H1 (cell line): ENCODE measurements around the gene MAPK8IP3. TPM values are rescaled to one million over a fixed set of nuclear protein-coding genes. Genes with fewer than 3 reads are reported as not detected.

Experiments used
- CTCF ChIA-PET: fragments of 300-600 bp; sonication (Branson Sonifier 250); formaldehyde crosslinking; loops from one replicate; lab custom pipeline; 2021; ENCODE audit not compliant: partially characterized antibody; lab: Charles Lee
- POLR2A ChIA-PET: fragments of 300-600 bp; sonication (Branson Sonifier 250); formaldehyde crosslinking; loops from one replicate; lab custom pipeline; 2021; ENCODE audit warnings: inconsistent platforms; ENCODE audit not compliant: partially characterized antibody; lab: Charles Lee
- DNase-seq, 2 experiments: peaks; one replicate each; pipeline versions ENCODE4 v3.0.0 to v3.0.0-alpha.2; 2010 to 2022; ENCODE audit warnings: low spot score in 2 of 2, low read depth in 1 of 2, mixed read lengths in 1 of 2
- FAIRE-seq: peaks from 2 replicates; lab custom pipeline; 2011; peaks lifted over from hg19 to GRCh38; lab: Jason Lieb, UNC
- H2AFZ ChIP-seq: 2 replicates; pipeline ENCODE4 v1.8.1; 2012; ENCODE audit warnings: low read length, inconsistent platforms
- H2AK5ac ChIP-seq: 2 replicates; pipeline ENCODE4 v1.6.1; 2013; ENCODE audit warnings: low read depth, low read length
- H2BK120ac ChIP-seq: replicated peaks from 2 replicates; pipeline ENCODE3; 2013; ENCODE audit warnings: low read depth, low read length, inconsistent platforms
- H2BK12ac ChIP-seq: 2 replicates; pipeline ENCODE4 v1.6.1; 2013; ENCODE audit warnings: low read depth, low read length
- H2BK15ac ChIP-seq: 2 replicates; pipeline ENCODE4 v1.6.1; 2013; ENCODE audit warnings: low read length
- H2BK20ac ChIP-seq: 2 replicates; pipeline ENCODE4 v1.6.1; 2013; ENCODE audit warnings: low read length
- H2BK5ac ChIP-seq: 2 replicates; pipeline ENCODE4 v1.6.1; 2013; ENCODE audit warnings: low read depth, low read length
- H3K14ac ChIP-seq: 2 replicates; pipeline ENCODE4 v1.6.1; 2013; ENCODE audit warnings: inconsistent platforms; ENCODE audit not compliant: insufficient read length
- H3K18ac ChIP-seq: 2 replicates; pipeline ENCODE4 v1.6.1; 2013; ENCODE audit warnings: low read length; ENCODE audit errors: extremely low read depth
- H3K23ac ChIP-seq: 2 replicates; pipeline ENCODE4 v1.6.1; 2013; ENCODE audit warnings: inconsistent platforms; ENCODE audit not compliant: insufficient read length
- H3K23me2 ChIP-seq: 2 replicates; pipeline ENCODE4 v1.6.1; 2013; ENCODE audit warnings: low read depth, low read length
- H3K27ac ChIP-seq: 2 replicates; pipeline ENCODE4 v1.6.1; 2011; ENCODE audit warnings: low read depth, low read length, inconsistent platforms
- H3K27me3 ChIP-seq, 4 experiments: replicated peaks in 1 of 4; 1 replicate in 1 of 4; 2 replicates in 3 of 4; pipeline versions ENCODE4 v1.6.1 to v1.8.1; 2011 to 2013; ENCODE audit warnings: low read length in 3 of 4, mild to moderate bottlenecking in 3 of 4, inconsistent platforms in 2 of 4, mixed read lengths in 2 of 4, moderate library complexity in 1 of 4; ENCODE audit not compliant: control insufficient read depth in 3 of 4, insufficient read depth in 3 of 4; ENCODE audit errors: extremely low read depth in 1 of 4
- H3K36me3 ChIP-seq, 4 experiments: 2 replicates each; pipeline versions ENCODE4 v1.6.1 to v1.8.1; 2011 to 2013; ENCODE audit warnings: mild to moderate bottlenecking in 4 of 4, low read length in 3 of 4, moderate library complexity in 2 of 4, control low read depth in 1 of 4, inconsistent platforms in 1 of 4; ENCODE audit not compliant: insufficient read depth in 4 of 4, control insufficient read depth in 2 of 4
- H3K4ac ChIP-seq: replicated peaks from 2 replicates; pipeline ENCODE3; 2013; ENCODE audit warnings: low read length, low read depth, mixed read lengths, inconsistent platforms; ENCODE audit not compliant: insufficient read length
- H3K4me1 ChIP-seq, 4 experiments: replicated peaks in 1 of 4; 1 replicate in 1 of 4; 2 replicates in 3 of 4; pipeline versions ENCODE4 v1.6.1 to v1.8.1; 2011 to 2013; ENCODE audit warnings: low read length in 3 of 4, inconsistent platforms in 2 of 4, mixed read lengths in 1 of 4; ENCODE audit not compliant: insufficient read depth in 4 of 4, control insufficient read depth in 3 of 4
- H3K4me2 ChIP-seq, 2 experiments: 2 replicates each; pipeline versions ENCODE4 v1.6.1 to v1.8.1; 2011 to 2013; ENCODE audit warnings: low read depth in 2 of 2, low read length in 2 of 2, control low read depth in 1 of 2, inconsistent platforms in 1 of 2, mild to moderate bottlenecking in 1 of 2; ENCODE audit not compliant: insufficient read depth in 1 of 2
- H3K4me3 ChIP-seq, 4 experiments: fragments of 200-600, 300-600 bp in 1 of 4; sonication (generic), shearing (Covaris generic), sonication (Bioruptor Twin) in 1 of 4; 2 replicates each; pipeline versions ENCODE4 v1.5.1 to v1.8.1; 2011 to 2016; ENCODE audit warnings: low read length in 4 of 4, low read depth in 3 of 4, control low read depth in 2 of 4, inconsistent platforms in 2 of 4, mild to moderate bottlenecking in 2 of 4, mixed read lengths in 1 of 4, moderate library complexity in 1 of 4; ENCODE audit not compliant: insufficient read depth in 2 of 4; ENCODE audit errors: extremely low read depth in 1 of 4
- H3K56ac ChIP-seq: replicated peaks from 2 replicates; pipeline ENCODE3; 2013; ENCODE audit warnings: low read depth, mild to moderate bottlenecking, mixed read lengths, low read length, inconsistent platforms; ENCODE audit not compliant: insufficient read length
- H3K79me1 ChIP-seq: 2 replicates; pipeline ENCODE4 v1.6.1; 2013; ENCODE audit warnings: low read depth, low read length, control low read depth
- H3K79me2 ChIP-seq, 2 experiments: 2 replicates each; pipeline versions ENCODE4 v1.6.1 to v1.8.1; 2012 to 2013; ENCODE audit warnings: low read length in 2 of 2, mild to moderate bottlenecking in 2 of 2, inconsistent platforms in 1 of 2; ENCODE audit not compliant: insufficient read depth in 2 of 2, control insufficient read depth in 1 of 2
- H3K9ac ChIP-seq, 4 experiments: replicated peaks in 1 of 4; 1 replicate in 1 of 4; 2 replicates in 3 of 4; pipeline versions ENCODE4 v1.6.1 to v1.8.1; 2011 to 2013; ENCODE audit warnings: low read depth in 3 of 4, low read length in 3 of 4, control low read depth in 2 of 4, mild to moderate bottlenecking in 2 of 4, moderate library complexity in 2 of 4, inconsistent platforms in 1 of 4; ENCODE audit errors: extremely low read depth in 1 of 4
- H3K9me3 ChIP-seq, 2 experiments: 2 replicates each; pipeline versions ENCODE4 v1.6.1 to v1.8.1; 2012 to 2013; ENCODE audit warnings: mild to moderate bottlenecking in 2 of 2, moderate library complexity in 2 of 2, control low read depth in 1 of 2, inconsistent platforms in 1 of 2, low read depth in 1 of 2, low read length in 1 of 2, mixed read lengths in 1 of 2; ENCODE audit not compliant: insufficient read depth in 2 of 2
- H4K20me1 ChIP-seq, 2 experiments: replicated peaks in 1 of 2; 2 replicates each; pipeline versions ENCODE3 to v1.8.1; 2011 to 2013; ENCODE audit warnings: inconsistent platforms in 2 of 2, low read length in 2 of 2, mild to moderate bottlenecking in 1 of 2; ENCODE audit not compliant: insufficient read depth in 2 of 2, control insufficient read depth in 1 of 2
- H4K5ac ChIP-seq: 2 replicates; pipeline ENCODE4 v1.6.1; 2013; ENCODE audit warnings: low read length, low read depth, mixed read lengths, inconsistent platforms; ENCODE audit not compliant: insufficient read length
- H4K8ac ChIP-seq: 2 replicates; pipeline ENCODE4 v1.8.0; 2013; ENCODE audit warnings: mild to moderate bottlenecking, moderate library complexity, low read length, inconsistent platforms; ENCODE audit not compliant: insufficient read depth; ENCODE audit errors: extremely low read depth
- H4K91ac ChIP-seq: replicated peaks from 2 replicates; pipeline ENCODE3; 2013; ENCODE audit warnings: low read length, mixed read lengths, inconsistent platforms; ENCODE audit not compliant: insufficient read length
- CTCF ChIP-seq, 3 experiments: IDR thresholded peaks; 1 replicate in 2 of 3; 2 replicates in 1 of 3; pipeline versions ENCODE4 v1.5.1 to v1.6.1; 2011; ENCODE audit warnings: low read length in 3 of 3, mild to moderate bottlenecking in 3 of 3, inconsistent platforms in 2 of 3, low read depth in 1 of 3, moderate library complexity in 1 of 3; ENCODE audit not compliant: insufficient read depth in 1 of 3; ENCODE audit errors: control extremely low read depth in 1 of 3
- KDM5A ChIP-seq: fragments of 200-600 bp; IDR thresholded peaks from 2 replicates; pipeline ENCODE4 v1.7.1; 2012; ENCODE audit warnings: mild to moderate bottlenecking, low read length, inconsistent platforms, mixed read lengths
- MAFK ChIP-seq: IDR thresholded peaks from 2 replicates; pipeline ENCODE4 v1.6.1; 2012; ENCODE audit warnings: low read depth, mild to moderate bottlenecking, improper control_type of control experiment, low read length
- POLR2A ChIP-seq, 2 experiments: IDR thresholded peaks; 1 replicate in 1 of 2; 2 replicates in 1 of 2; pipeline ENCODE4 v1.6.1; 2011; ENCODE audit warnings: low read depth in 2 of 2, low read length in 2 of 2, mild to moderate bottlenecking in 2 of 2; ENCODE audit errors: control extremely low read depth in 1 of 2
- SIX5 ChIP-seq: IDR thresholded peaks from 2 replicates; pipeline ENCODE4 v1.6.1; 2011; ENCODE audit warnings: mild to moderate bottlenecking, low read depth, low read length
- SRF ChIP-seq: IDR thresholded peaks from 2 replicates; pipeline ENCODE4 v1.6.1; 2011; ENCODE audit warnings: mild to moderate bottlenecking, low read depth, low read length, moderate library complexity
- WGBS, 2 experiments: shearing (Covaris generic) in 1 of 2; methylation state at CpG; one replicate each; pipeline versions ENCODE4 v1.1.6 to v1.1.7; 2013 to 2015; ENCODE audit warnings: low lambda C conversion rate in 2 of 2, mixed read lengths in 2 of 2, inconsistent platforms in 1 of 2, low coverage in 1 of 2, missing lambda C conversion rate in 1 of 2; ENCODE audit not compliant: insufficient replicate concordance in 2 of 2, insufficient coverage in 1 of 2, insufficient read length in 1 of 2; ENCODE audit errors: extremely low coverage in 1 of 2, missing lambda C conversion rate in 1 of 2; 5-methylcytosine and 5-hydroxymethylcytosine counted together
- polyA plus RNA-seq, 7 experiments: library from polyadenylated mRNA; depleted of rRNA in 3 of 7; stranded (reverse) in 5 of 7; unstranded in 2 of 7; fragments of >200 nt in 5 of 7; fragments of 200-250 nt in 2 of 7; gene quantifications; 1 replicate in 5 of 7; 2 replicates in 1 of 7; 4 replicates in 1 of 7; pipeline versions ENCODE4 v1.2.1 to v1.2.3, GENCODE V29; 2011 to 2013; ENCODE audit warnings: missing spikeins in 2 of 7, mixed read lengths in 2 of 7
- total RNA-seq: library from RNA; stranded (reverse); fragmentation: NEBNext Ultra II Directional; extraction: Animal tissue kit (Norgen Biotek cat#: 25700); gene quantifications from 2 replicates; pipeline ENCODE4 v1.2.1, GENCODE V29; 2021

The MAPK8IP3 gene
- total and polyA plus RNA-seq, 2 of the 8 experiments (the other 6 are each of a cell fraction or from before 2014, with no cell fraction given): 16.9 to 43.4 TPM

- H3K4me2 ChIP-seq: no peak overlapping the region
- H3K79me2 ChIP-seq: no peaks in the 10 kb centered on the region
- H4K5ac ChIP-seq: no peak overlapping the region
- H4K20me1 ChIP-seq: peaks cover 0 to 2% of the 10 kb centered on the region in 2 experiments
- CTCF ChIA-PET: interaction anchor here (0.6 to 2.1 kb wide), 5 partner anchors 11 to 1445 kb away, joined by 3 to 13 read pairs (median 3); no protein-coding TSS in a partner anchor
- TF ChIP-seq SRF (no peak), MAFK (no peak), POLR2A (IDR thresholded peaks at IDR 0.05; ENCODE audit: control extremely low read depth in 1 of 2, low read depth in 2 of 2, low read length in 2 of 2) (no peak), KDM5A (no peak), CTCF (IDR thresholded peaks at IDR 0.05; ENCODE audit: control extremely low read depth in 1 of 3, insufficient read depth in 1 of 3, low read depth in 1 of 3, low read length in 3 of 3) (no peak), SIX5 (no peak)
- H4K8ac ChIP-seq: no peak overlapping the region
- FAIRE-seq (no peak), DNase-seq (no peak)
- POLR2A ChIA-PET: interaction anchor here (0.7 kb wide), 1 partner anchor 73 kb away, joined by 3 read pairs; no protein-coding TSS in a partner anchor
- WGBS, 2 experiments: 97% methylated on average over 16 of the region's 16 CpGs; no CpG with 5 or more reads in 1 of the 2 experiments
- no peaks in the 10 kb centered on the region for H3K79me1 ChIP-seq
- H3K27me3 ChIP-seq: no peaks in the 10 kb centered on the region
- H4K91ac ChIP-seq: no peak overlapping the region
- H3K23me2 ChIP-seq: no peaks in the 10 kb centered on the region
- H3K9me3 ChIP-seq: no peaks in the 10 kb centered on the region
- H3K4me1 ChIP-seq: no peaks in the 10 kb centered on the region
- no peak overlapping the region for H2AFZ ChIP-seq
- no peak overlapping the region for H3K9ac ChIP-seq
- H3K4me3 ChIP-seq: no peak overlapping the region
- no peak overlapping the region for H3K23ac ChIP-seq
- no peak overlapping the region; the same call in 1 of the 2 replicates for H2BK5ac ChIP-seq
- no peak overlapping the region for H3K27ac ChIP-seq
- H2BK120ac ChIP-seq: no peak overlapping the region
- no peak overlapping the region for H2BK12ac ChIP-seq
- H2BK20ac ChIP-seq: no peak overlapping the region
- peaks cover 0 to 17% (median 2%) of the 10 kb centered on the region in 4 experiments; a peak in 4 of 8 replicates for H3K36me3 ChIP-seq
- H2AK5ac ChIP-seq: no peak overlapping the region
- no peak overlapping the region for H2BK15ac ChIP-seq
- no peak overlapping the region for H3K14ac ChIP-seq
- H3K18ac ChIP-seq: no peak overlapping the region
- H3K4ac ChIP-seq: no peak overlapping the region
- no peak overlapping the region for H3K56ac ChIP-seq
Measured at GRCh38 chr16:1751946-1752345, 46.0 kb downstream of the MAPK8IP3 start.
